Vagina (tissue), 2 donors: ENCODE data around the gene RTF2.

ENCODE experiments used
- POLR2AphosphoS5 ChIP-seq, 2 donors: sonication (generic); formaldehyde crosslinking; IDR thresholded peaks; one replicate each; pipeline ENCODE4 v1.9.0; 2017; ENCODE audit warnings: antibody characterized with exemption in 2 of 2, mild to moderate bottlenecking in 2 of 2, low read depth in 1 of 2; ENCODE audit not compliant: insufficient read depth in 1 of 2
- TF ChIP-seq, protein P1 (sequence below), 3 experiments: fragments of 450-650 bp in 2 of 3; fragments of 200-600 bp in 1 of 3; sonication (generic) in 1 of 3; IDR thresholded peaks; one replicate each; pipeline ENCODE4 v1.5.1; 2017 to 2019; ENCODE audit warnings: antibody characterized with exemption in 3 of 3, mild to moderate bottlenecking in 2 of 3, moderate library complexity in 2 of 3

- TF ChIP-seq, protein P1, sequence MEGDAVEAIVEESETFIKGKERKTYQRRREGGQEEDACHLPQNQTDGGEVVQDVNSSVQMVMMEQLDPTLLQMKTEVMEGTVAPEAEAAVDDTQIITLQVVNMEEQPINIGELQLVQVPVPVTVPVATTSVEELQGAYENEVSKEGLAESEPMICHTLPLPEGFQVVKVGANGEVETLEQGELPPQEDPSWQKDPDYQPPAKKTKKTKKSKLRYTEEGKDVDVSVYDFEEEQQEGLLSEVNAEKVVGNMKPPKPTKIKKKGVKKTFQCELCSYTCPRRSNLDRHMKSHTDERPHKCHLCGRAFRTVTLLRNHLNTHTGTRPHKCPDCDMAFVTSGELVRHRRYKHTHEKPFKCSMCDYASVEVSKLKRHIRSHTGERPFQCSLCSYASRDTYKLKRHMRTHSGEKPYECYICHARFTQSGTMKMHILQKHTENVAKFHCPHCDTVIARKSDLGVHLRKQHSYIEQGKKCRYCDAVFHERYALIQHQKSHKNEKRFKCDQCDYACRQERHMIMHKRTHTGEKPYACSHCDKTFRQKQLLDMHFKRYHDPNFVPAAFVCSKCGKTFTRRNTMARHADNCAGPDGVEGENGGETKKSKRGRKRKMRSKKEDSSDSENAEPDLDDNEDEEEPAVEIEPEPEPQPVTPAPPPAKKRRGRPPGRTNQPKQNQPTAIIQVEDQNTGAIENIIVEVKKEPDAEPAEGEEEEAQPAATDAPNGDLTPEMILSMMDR (IDR thresholded peaks at IDR 0.05) = no peak
- no peak for TF ChIP-seq POLR2AphosphoS5 (IDR thresholded peaks at IDR 0.05; ENCODE audit: insufficient read depth in 1 of 2, low read depth in 1 of 2)
Measured at GRCh38 chr20:56511926-56512325, 43.5 kb downstream of the RTF2 start.
